HepG2 (cell line): Measurements from ENCODE around the gene CLBA1. TPM values are rescaled to one million over a fixed set of nuclear protein-coding genes. Genes with fewer than 3 reads are reported as not detected.

Experiments used
- ATAC-seq: fragments of 200-7000 bp; cut with Tn5 transposase; 3 replicates; pipeline ENCODE4 v1.9.1; 2020; ENCODE audit warnings: mild to moderate bottlenecking, moderate library complexity
- BruUV-seq: library from RNA; stranded (reverse); fragments of 400-500 nt; replicated peaks from 2 replicates; lab custom pipeline; 2021; lab: Mats Ljungman, UMichigan
- CTCF ChIA-PET: fragments of 300-600 bp; formaldehyde crosslinking; extraction: SDS; loops from one replicate; lab custom pipeline; 2021; ENCODE audit warnings: low total read pairs, inconsistent platforms, low intra/inter-chr PET ratio; lab: Yijun Ruan, JAX
- POLR2A ChIA-PET: fragments of 350-600 bp; sonication (Branson Sonifier 250); formaldehyde crosslinking; loops from one replicate; lab custom pipeline; 2020; ENCODE audit warnings: antibody characterized with exemption, inconsistent platforms; lab: Yijun Ruan, JAX
- DNase-seq: peaks from one replicate; pipeline ENCODE4 v3.0.0-alpha.2; 2015; ENCODE audit warnings: low spot score
- FAIRE-seq: peaks from 3 replicates; lab custom pipeline; 2011; peaks lifted over from hg19 to GRCh38; lab: Jason Lieb, UNC
- H2AFZ ChIP-seq: one replicate; pipeline ENCODE4 v1.6.1; 2011; ENCODE audit warnings: low read length, inconsistent platforms
- H3K27ac ChIP-seq: fragments of 300-600 bp; 3 replicates; pipeline ENCODE4 v1.8.0; 2011; ENCODE audit warnings: mixed run types, mild to moderate bottlenecking, mixed read lengths, low read length, inconsistent platforms; ENCODE audit not compliant: insufficient read depth; ENCODE audit errors: extremely low read length
- H3K27me3 ChIP-seq, 2 experiments: fragments of 200-600 bp in 1 of 2; 2 replicates in 1 of 2; 3 replicates in 1 of 2; pipeline versions ENCODE4 v1.6.0 to v1.8.0; 2011; ENCODE audit warnings: low read length in 2 of 2, mild to moderate bottlenecking in 2 of 2, moderate library complexity in 2 of 2, inconsistent platforms in 1 of 2; ENCODE audit not compliant: insufficient read depth in 2 of 2, control insufficient read depth in 1 of 2
- H3K36me3 ChIP-seq, 2 experiments: fragments of 200-600 bp in 1 of 2; replicated peaks in 1 of 2; 2 replicates in 1 of 2; 3 replicates in 1 of 2; pipeline versions ENCODE4 v1.5.1 to v1.8.0; 2011; ENCODE audit warnings: low read length in 2 of 2, inconsistent platforms in 1 of 2; ENCODE audit not compliant: insufficient read depth in 2 of 2, control insufficient read depth in 1 of 2
- H3K4me1 ChIP-seq: 2 replicates; pipeline ENCODE4 v1.5.1; 2012; ENCODE audit warnings: low read length, inconsistent platforms; ENCODE audit not compliant: insufficient read depth
- H3K4me2 ChIP-seq: 2 replicates; pipeline ENCODE4 v1.6.0; 2011; ENCODE audit warnings: low read depth, low read length, inconsistent platforms
- H3K4me3 ChIP-seq, 3 experiments: fragments of 200-600 bp in 1 of 3; sonication (generic), shearing (Covaris generic) in 1 of 3; replicated peaks in 1 of 3; 2 replicates each; pipeline ENCODE4 v1.5.1; 2011 to 2016; ENCODE audit warnings: low read length in 3 of 3, inconsistent platforms in 2 of 3, low read depth in 2 of 3, mild to moderate bottlenecking in 2 of 3, control low read depth in 1 of 3, mixed read lengths in 1 of 3; ENCODE audit not compliant: insufficient read depth in 1 of 3
- H3K79me2 ChIP-seq: one replicate; pipeline ENCODE4 v1.6.1; 2011; ENCODE audit warnings: low read length, inconsistent platforms; ENCODE audit not compliant: insufficient read depth
- H3K9ac ChIP-seq: 2 replicates; pipeline ENCODE4 v1.6.0; 2011; ENCODE audit warnings: mild to moderate bottlenecking, low read depth, low read length, inconsistent platforms; ENCODE audit not compliant: insufficient read depth
- H3K9me3 ChIP-seq: 2 replicates; pipeline ENCODE4 v1.5.1; 2012; ENCODE audit warnings: mild to moderate bottlenecking, low read length
- H4K20me1 ChIP-seq: 2 replicates; pipeline ENCODE4 v1.6.0; 2011; ENCODE audit warnings: inconsistent platforms, mild to moderate bottlenecking, low read length, moderate library complexity; ENCODE audit not compliant: insufficient read depth
- BHLHE40 ChIP-seq: IDR thresholded peaks from 2 replicates; pipeline ENCODE4 v1.6.1; 2011; ENCODE audit warnings: low read length, improper control_type of control experiment
- GATAD2A ChIP-seq: IDR thresholded peaks from 2 replicates; pipeline ENCODE4 v1.6.1; 2016
- MTA1 ChIP-seq: sonication (generic); formaldehyde crosslinking; IDR thresholded peaks from 2 replicates; pipeline ENCODE4 v1.4.0; 2020; ENCODE audit warnings: missing genetic modification reagents, mild to moderate bottlenecking, borderline replicate concordance
- RFX5 ChIP-seq: IDR thresholded peaks from 2 replicates; pipeline ENCODE4 v1.6.1; 2011; ENCODE audit warnings: low read depth, low read length, improper control_type of control experiment
- STAG1 ChIP-seq: sonication (generic); formaldehyde crosslinking; IDR thresholded peaks from 2 replicates; pipeline ENCODE4 v1.4.0; 2020; ENCODE audit warnings: missing genetic modification reagents
- XRCC5 ChIP-seq: fragments of 200-400 bp; formaldehyde crosslinking; optimal IDR thresholded peaks from 2 replicates; pipeline ENCODE3; 2017; ENCODE audit warnings: mild to moderate bottlenecking, low read length
- ZNF616 ChIP-seq: sonication (generic); formaldehyde crosslinking; IDR thresholded peaks from 2 replicates; pipeline ENCODE4 v1.5.0; 2020; ENCODE audit warnings: low read depth, mild to moderate bottlenecking, missing genetic modification reagents
- ZNF709 ChIP-seq: sonication (generic); formaldehyde crosslinking; IDR thresholded peaks from 2 replicates; pipeline ENCODE4 v1.5.0; 2020; ENCODE audit warnings: mild to moderate bottlenecking, missing genetic modification reagents
- WGBS: methylation state at CpG from one replicate; pipeline ENCODE4 v1.1.6; 2017; ENCODE audit warnings: low lambda C conversion rate; 5-methylcytosine and 5-hydroxymethylcytosine counted together
- in situ Hi-C: cut with HindIII; loops from 2 replicates; pipeline ENCODE4 v1.10.0; 2017; ENCODE audit warnings: low pct_unique_long_range_greater_than_20kb; ENCODE audit not compliant: extremely low pct_ligation_motif_present
- intact Hi-C: fragments of 100-400 bp; cut with micrococcal nuclease; formaldehyde crosslinking; loops from one replicate; pipeline ENCODE4 v1.10.0; 2022; ENCODE audit not compliant: unreplicated experiment
- polyA plus RNA-seq, 8 experiments: library from polyadenylated mRNA; depleted of rRNA in 3 of 8; stranded (reverse) in 7 of 8; unstranded in 1 of 8; fragments of >200 nt; fragmentation: Illumina TruSeq in 4 of 8; extraction: Trizol in 4 of 8; gene quantifications; 2 replicates each; pipeline versions ENCODE4 v1.2.1 to v1.2.3, GENCODE V29; 2011 to 2016; ENCODE audit warnings: low read depth in 4 of 8, missing spikeins in 1 of 8, mixed read lengths in 1 of 8; ENCODE audit not compliant: insufficient read depth in 1 of 8
- total RNA-seq, 5 experiments: library from RNA; depleted of rRNA; stranded (reverse); fragments of >200 nt; fragmentation: Illumina TruSeq; extraction: Trizol; gene quantifications; 2 replicates each; pipeline ENCODE4 v1.2.3, GENCODE V29; 2016; ENCODE audit warnings: low read depth in 1 of 5
- TF ChIP-seq, protein P1 (sequence below): sonication (generic); formaldehyde crosslinking; IDR thresholded peaks from 2 replicates; pipeline ENCODE4 v1.9.0; 2021; ENCODE audit warnings: missing genetic modification reagents, borderline replicate concordance
- TF ChIP-seq, protein P2 (sequence below): sonication (generic); formaldehyde crosslinking; IDR thresholded peaks from 2 replicates; pipeline ENCODE4 v1.5.1; 2020; ENCODE audit warnings: mild to moderate bottlenecking, missing genetic modification reagents, moderate library complexity
- TF ChIP-seq, protein P3 (sequence below): sonication (generic); formaldehyde crosslinking; IDR thresholded peaks from 2 replicates; pipeline ENCODE4 v1.4.0; 2020; ENCODE audit warnings: missing genetic modification reagents, borderline replicate concordance
- TF ChIP-seq, protein P4 (sequence below), 2 experiments: sonication (generic) in 1 of 2; formaldehyde crosslinking in 1 of 2; IDR thresholded peaks; 2 replicates each; pipeline versions ENCODE4 v1.4.0 to v1.6.1; 2018 to 2020; ENCODE audit warnings: missing genetic modification reagents in 2 of 2, borderline replicate concordance in 1 of 2, low read depth in 1 of 2, mild to moderate bottlenecking in 1 of 2, missing biosample characterization in 1 of 2

CLBA1 gene
- total and polyA plus RNA-seq, 2 of the 13 experiments (the other 11 are each of a cell fraction or from before 2014, with no cell fraction given): 1.2 to 1.4 TPM

DNA sequence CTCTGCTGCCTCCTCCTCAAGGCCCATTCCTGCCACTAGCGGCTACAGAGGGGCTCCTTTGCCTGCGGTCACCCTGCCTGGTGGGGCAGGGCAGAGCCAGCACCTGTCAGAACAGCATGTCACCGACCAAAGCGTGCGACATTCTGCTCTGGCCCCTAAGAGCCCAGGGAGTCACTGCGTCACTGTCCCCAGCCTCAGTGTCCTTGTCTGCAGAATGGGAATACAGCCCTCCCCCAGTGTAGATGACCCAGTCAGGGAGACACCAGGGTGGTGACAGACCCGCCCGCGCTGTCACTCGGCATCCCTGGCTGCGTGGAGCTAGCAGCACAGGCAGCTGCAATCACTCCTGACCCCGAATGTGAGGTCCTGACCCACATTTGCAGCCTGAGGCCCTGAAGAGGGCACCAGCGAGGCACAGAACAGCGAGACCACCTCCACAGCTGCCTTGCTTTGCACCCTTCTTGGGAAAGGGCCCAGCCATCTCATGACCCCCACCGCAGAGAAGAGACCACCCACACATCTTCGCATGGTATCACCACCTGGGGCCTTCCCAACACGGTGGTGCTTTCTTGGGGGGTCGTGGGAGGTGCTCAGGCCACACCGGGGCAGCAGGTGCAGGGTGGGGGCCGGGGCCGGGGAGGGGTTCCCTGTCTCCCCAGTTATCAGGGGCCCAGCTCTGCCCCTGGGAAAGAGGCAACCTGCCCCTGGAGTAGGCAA, 9.9 kb upstream of the CLBA1 start:
- no peaks in the 10 kb centered on the region for H3K9me3 ChIP-seq
- no peak for FAIRE-seq
- peaks cover 11 to 81% of the 10 kb centered on the region in 2 experiments for H3K27me3 ChIP-seq
- H3K4me1 ChIP-seq: peaks cover 53% of the 10 kb centered on the region
- H3K27ac ChIP-seq: no peak overlapping the region
- BruUV-seq: no TSS peak
- peak overlapping the region; percentile 52 for H3K4me2 ChIP-seq
- no peak overlapping the region for H2AFZ ChIP-seq
- no peaks in the 10 kb centered on the region for H3K36me3 ChIP-seq
- ChIA-PET CTCF (interaction anchor here (1.4 to 6.7 kb wide), 2 partner anchors 69 to 111 kb away, joined by 4 to 146 read pairs; no protein-coding TSS in a partner anchor), POLR2A (interaction anchor here (1.7 kb wide), 1 partner anchor 45 kb away, joined by 5 read pairs; the partner anchor contains the start of gene CDCA4)
- DNase-seq: no peak
- H3K79me2 ChIP-seq: no peaks in the 10 kb centered on the region
- H3K9ac ChIP-seq: no peak overlapping the region
- in situ Hi-C loops: no loop called here
- H3K4me3 ChIP-seq: peak overlapping the region in 1 of 3 experiments; percentile 42; a peak in 1 of 6 replicates
- intact Hi-C loops: loop anchor here (1.0 to 5.0 kb wide), 2 partner anchors 47 to 70 kb away; partner anchors contain the start of gene CDCA4
- WGBS: 4% methylated on average over 4 of the region's 21 CpGs
- peak; percentile 10; the same call in 2 of the 3 replicates for ATAC-seq
- H4K20me1 ChIP-seq: no peaks in the 10 kb centered on the region
- TF ChIP-seq BHLHE40 (no peak), ZNF616 (CRISPR knock-in tag) (0 out of 2 replicates have a peak, but pooled peaks have one; percentile 30), RFX5 (no peak), GATAD2A (CRISPR knock-in tag) (no peak), ZNF709 (no peak), XRCC5 (peak; percentile 5), MTA1 (no peak), STAG1 (CRISPR knock-in tag) (peak; percentile 42; the same call in 1 of the 2 replicates)
- TF ChIP-seq, protein P1, sequence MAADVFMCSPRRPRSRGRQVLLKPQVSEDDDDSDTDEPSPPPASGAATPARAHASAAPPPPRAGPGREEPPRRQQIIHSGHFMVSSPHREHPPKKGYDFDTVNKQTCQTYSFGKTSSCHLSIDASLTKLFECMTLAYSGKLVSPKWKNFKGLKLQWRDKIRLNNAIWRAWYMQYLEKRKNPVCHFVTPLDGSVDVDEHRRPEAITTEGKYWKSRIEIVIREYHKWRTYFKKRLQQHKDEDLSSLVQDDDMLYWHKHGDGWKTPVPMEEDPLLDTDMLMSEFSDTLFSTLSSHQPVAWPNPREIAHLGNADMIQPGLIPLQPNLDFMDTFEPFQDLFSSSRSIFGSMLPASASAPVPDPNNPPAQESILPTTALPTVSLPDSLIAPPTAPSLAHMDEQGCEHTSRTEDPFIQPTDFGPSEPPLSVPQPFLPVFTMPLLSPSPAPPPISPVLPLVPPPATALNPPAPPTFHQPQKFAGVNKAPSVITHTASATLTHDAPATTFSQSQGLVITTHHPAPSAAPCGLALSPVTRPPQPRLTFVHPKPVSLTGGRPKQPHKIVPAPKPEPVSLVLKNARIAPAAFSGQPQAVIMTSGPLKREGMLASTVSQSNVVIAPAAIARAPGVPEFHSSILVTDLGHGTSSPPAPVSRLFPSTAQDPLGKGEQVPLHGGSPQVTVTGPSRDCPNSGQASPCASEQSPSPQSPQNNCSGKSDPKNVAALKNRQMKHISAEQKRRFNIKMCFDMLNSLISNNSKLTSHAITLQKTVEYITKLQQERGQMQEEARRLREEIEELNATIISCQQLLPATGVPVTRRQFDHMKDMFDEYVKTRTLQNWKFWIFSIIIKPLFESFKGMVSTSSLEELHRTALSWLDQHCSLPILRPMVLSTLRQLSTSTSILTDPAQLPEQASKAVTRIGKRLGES (CRISPR knock-in tag): no peak
- TF ChIP-seq, protein P2, sequence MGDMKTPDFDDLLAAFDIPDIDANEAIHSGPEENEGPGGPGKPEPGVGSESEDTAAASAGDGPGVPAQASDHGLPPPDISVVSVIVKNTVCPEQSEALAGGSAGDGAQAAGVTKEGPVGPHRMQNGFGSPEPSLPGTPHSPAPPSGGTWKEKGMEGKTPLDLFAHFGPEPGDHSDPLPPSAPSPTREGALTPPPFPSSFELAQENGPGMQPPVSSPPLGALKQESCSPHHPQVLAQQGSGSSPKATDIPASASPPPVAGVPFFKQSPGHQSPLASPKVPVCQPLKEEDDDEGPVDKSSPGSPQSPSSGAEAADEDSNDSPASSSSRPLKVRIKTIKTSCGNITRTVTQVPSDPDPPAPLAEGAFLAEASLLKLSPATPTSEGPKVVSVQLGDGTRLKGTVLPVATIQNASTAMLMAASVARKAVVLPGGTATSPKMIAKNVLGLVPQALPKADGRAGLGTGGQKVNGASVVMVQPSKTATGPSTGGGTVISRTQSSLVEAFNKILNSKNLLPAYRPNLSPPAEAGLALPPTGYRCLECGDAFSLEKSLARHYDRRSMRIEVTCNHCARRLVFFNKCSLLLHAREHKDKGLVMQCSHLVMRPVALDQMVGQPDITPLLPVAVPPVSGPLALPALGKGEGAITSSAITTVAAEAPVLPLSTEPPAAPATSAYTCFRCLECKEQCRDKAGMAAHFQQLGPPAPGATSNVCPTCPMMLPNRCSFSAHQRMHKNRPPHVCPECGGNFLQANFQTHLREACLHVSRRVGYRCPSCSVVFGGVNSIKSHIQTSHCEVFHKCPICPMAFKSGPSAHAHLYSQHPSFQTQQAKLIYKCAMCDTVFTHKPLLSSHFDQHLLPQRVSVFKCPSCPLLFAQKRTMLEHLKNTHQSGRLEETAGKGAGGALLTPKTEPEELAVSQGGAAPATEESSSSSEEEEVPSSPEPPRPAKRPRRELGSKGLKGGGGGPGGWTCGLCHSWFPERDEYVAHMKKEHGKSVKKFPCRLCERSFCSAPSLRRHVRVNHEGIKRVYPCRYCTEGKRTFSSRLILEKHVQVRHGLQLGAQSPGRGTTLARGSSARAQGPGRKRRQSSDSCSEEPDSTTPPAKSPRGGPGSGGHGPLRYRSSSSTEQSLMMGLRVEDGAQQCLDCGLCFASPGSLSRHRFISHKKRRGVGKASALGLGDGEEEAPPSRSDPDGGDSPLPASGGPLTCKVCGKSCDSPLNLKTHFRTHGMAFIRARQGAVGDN (CRISPR knock-in tag): peak; percentile 1; the same call in 1 of the 2 replicates
- TF ChIP-seq, protein P3, sequence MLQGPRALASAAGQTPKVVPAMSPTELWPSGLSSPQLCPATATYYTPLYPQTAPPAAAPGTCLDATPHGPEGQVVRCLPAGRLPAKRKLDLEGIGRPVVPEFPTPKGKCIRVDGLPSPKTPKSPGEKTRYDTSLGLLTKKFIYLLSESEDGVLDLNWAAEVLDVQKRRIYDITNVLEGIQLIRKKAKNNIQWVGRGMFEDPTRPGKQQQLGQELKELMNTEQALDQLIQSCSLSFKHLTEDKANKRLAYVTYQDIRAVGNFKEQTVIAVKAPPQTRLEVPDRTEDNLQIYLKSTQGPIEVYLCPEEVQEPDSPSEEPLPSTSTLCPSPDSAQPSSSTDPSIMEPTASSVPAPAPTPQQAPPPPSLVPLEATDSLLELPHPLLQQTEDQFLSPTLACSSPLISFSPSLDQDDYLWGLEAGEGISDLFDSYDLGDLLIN: no peak
- TF ChIP-seq, protein P4, sequence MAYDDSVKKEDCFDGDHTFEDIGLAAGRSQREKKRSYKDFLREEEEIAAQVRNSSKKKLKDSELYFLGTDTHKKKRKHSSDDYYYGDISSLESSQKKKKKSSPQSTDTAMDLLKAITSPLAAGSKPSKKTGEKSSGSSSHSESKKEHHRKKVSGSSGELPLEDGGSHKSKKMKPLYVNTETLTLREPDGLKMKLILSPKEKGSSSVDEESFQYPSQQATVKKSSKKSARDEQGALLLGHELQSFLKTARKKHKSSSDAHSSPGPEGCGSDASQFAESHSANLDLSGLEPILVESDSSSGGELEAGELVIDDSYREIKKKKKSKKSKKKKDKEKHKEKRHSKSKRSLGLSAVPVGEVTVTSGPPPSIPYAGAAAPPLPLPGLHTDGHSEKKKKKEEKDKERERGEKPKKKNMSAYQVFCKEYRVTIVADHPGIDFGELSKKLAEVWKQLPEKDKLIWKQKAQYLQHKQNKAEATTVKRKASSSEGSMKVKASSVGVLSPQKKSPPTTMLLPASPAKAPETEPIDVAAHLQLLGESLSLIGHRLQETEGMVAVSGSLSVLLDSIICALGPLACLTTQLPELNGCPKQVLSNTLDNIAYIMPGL (CRISPR knock-in tag; IDR thresholded peaks at IDR 0.05; ENCODE audit: borderline replicate concordance in 1 of 2, low read depth in 1 of 2): 0 out of 4 replicates have a peak, but pooled peaks of 1 of the 2 experiments have one; percentile 1
